A549 (cell line): Measurements from ENCODE around the gene CYGB. TPM values are rescaled to one million over a fixed set of nuclear protein-coding genes. Genes with fewer than 3 reads are reported as not detected.

Experiments used
- ATAC-seq, 2 experiments: fragments of 200-7000 bp in 1 of 2; fragments of >200 bp in 1 of 2; cut with Nextera tagmentation in 1 of 2; cut with Tn5 transposase in 1 of 2; 3 replicates each; pipeline versions ENCODE4 v1.8.0 to v1.9.1; 2018 to 2020; ENCODE audit warnings: mild to moderate bottlenecking in 1 of 2, moderate library complexity in 1 of 2
- CTCF ChIA-PET: fragments of 300-600 bp; sonication (Branson Sonifier 250); formaldehyde crosslinking; extraction: SDS; loops from one replicate; lab custom pipeline; 2021; ENCODE audit warnings: antibody characterized with exemption, inconsistent platforms; lab: Yijun Ruan, JAX
- POLR2A ChIA-PET: fragments of 350-600 bp; formaldehyde crosslinking; extraction: SDS; loops from one replicate; lab custom pipeline; 2021; ENCODE audit warnings: antibody characterized with exemption, inconsistent platforms; lab: Yijun Ruan, JAX
- DNase-seq, 2 experiments: peaks; one replicate each; pipeline versions ENCODE4 v3.0.0 to v3.0.0-alpha.2; 2011 to 2016; ENCODE audit warnings: low read depth in 1 of 2, low spot score in 1 of 2
- FAIRE-seq: peaks from 2 replicates; lab custom pipeline; 2011; peaks lifted over from hg19 to GRCh38; lab: Jason Lieb, UNC
- H3K27ac ChIP-seq, 2 experiments: fragments of >200 bp; sonication (Bioruptor Twin); formaldehyde crosslinking; 3 replicates each; pipeline ENCODE4 v1.5.1; 2016 to 2017
- H3K4me1 ChIP-seq: fragments of >200 bp; sonication (Bioruptor Twin); formaldehyde crosslinking; 3 replicates; pipeline ENCODE4 v1.6.1; 2016
- H3K4me2 ChIP-seq: fragments of >200 bp; sonication (Bioruptor Twin); formaldehyde crosslinking; 3 replicates; pipeline ENCODE4 v1.6.1; 2016
- H3K4me3 ChIP-seq: fragments of >200 bp; sonication (Bioruptor Twin); formaldehyde crosslinking; 3 replicates; pipeline ENCODE4 v1.5.1; 2016
- H3K9me3 ChIP-seq: fragments of >200 bp; sonication (Bioruptor Twin); formaldehyde crosslinking; 3 replicates; pipeline ENCODE4 v1.6.1; 2016
- CBX2 ChIP-seq: fragments of 200-600 bp; sonication (generic); IDR thresholded peaks from 2 replicates; pipeline ENCODE4 v1.6.1; 2016; ENCODE audit warnings: low read depth, mild to moderate bottlenecking, borderline replicate concordance
- CEBPB ChIP-seq, 2 experiments: fragments of >200 bp in 1 of 2; sonication (Bioruptor Twin) in 1 of 2; formaldehyde crosslinking in 1 of 2; IDR thresholded peaks; 2 replicates each; pipeline ENCODE4 v1.6.1; 2012 to 2016
- CTCF ChIP-seq: fragments of >200 bp; sonication (Bioruptor Twin); formaldehyde crosslinking; IDR thresholded peaks from 3 replicates; pipeline ENCODE4 v1.5.1; 2016
- EP300 ChIP-seq, 2 experiments: fragments of >200 bp; sonication (Bioruptor Twin); formaldehyde crosslinking; IDR thresholded peaks; 2 replicates in 1 of 2; 3 replicates in 1 of 2; pipeline ENCODE4 v1.6.1; 2016 to 2017
- HMGXB4 ChIP-seq: fragments of 250-450 bp; sonication (Bioruptor Pico); IDR thresholded peaks from 2 replicates; pipeline ENCODE4 v1.5.0; 2021; ENCODE audit warnings: mild to moderate bottlenecking, moderate library complexity, borderline replicate concordance
- JUN ChIP-seq, 2 experiments: fragments of >200 bp; sonication (Bioruptor Twin); formaldehyde crosslinking; IDR thresholded peaks; 2 replicates in 1 of 2; 3 replicates in 1 of 2; pipeline ENCODE4 v1.6.1; 2016 to 2017
- JUNB ChIP-seq: fragments of >200 bp; sonication (Bioruptor Twin); formaldehyde crosslinking; IDR thresholded peaks from 2 replicates; pipeline ENCODE4 v1.6.1; 2016
- KDM1A ChIP-seq: fragments of 200-600 bp; sonication (generic); IDR thresholded peaks from 2 replicates; pipeline ENCODE4 v1.6.1; 2016; ENCODE audit warnings: low read depth, mild to moderate bottlenecking
- NPAS2 ChIP-seq: fragments of 250-450 bp; sonication (Bioruptor Pico); IDR thresholded peaks from 2 replicates; pipeline ENCODE4 v1.8.0; 2022; ENCODE audit warnings: mild to moderate bottlenecking, moderate library complexity, borderline replicate concordance
- RFX5 ChIP-seq: fragments of 450-650 bp; IDR thresholded peaks from 2 replicates; pipeline ENCODE4 v1.7.1; 2014; ENCODE audit warnings: antibody characterized with exemption, mild to moderate bottlenecking, moderate library complexity
- SMC3 ChIP-seq: fragments of >200 bp; sonication (Bioruptor Twin); formaldehyde crosslinking; IDR thresholded peaks from 3 replicates; pipeline ENCODE4 v1.6.1; 2018; ENCODE audit warnings: inconsistent platforms
- USF2 ChIP-seq: fragments of 450-650 bp; IDR thresholded peaks from 2 replicates; pipeline ENCODE4 v1.6.1; 2014; ENCODE audit warnings: antibody characterized with exemption
- WGBS: methylation state at CpG from one replicate; pipeline ENCODE4 v1.1.6; 2017; ENCODE audit errors: missing lambda C conversion rate; 5-methylcytosine and 5-hydroxymethylcytosine counted together
- polyA plus RNA-seq, 4 experiments: library from polyadenylated mRNA; depleted of rRNA in 3 of 4; stranded (reverse); fragments of >200 nt; fragmentation: RNase III in 1 of 4; extraction: RNeasy Plus Mini Kit Qiagen cat#74134 plus additional on column Dnase treatment in 1 of 4; gene quantifications; 2 replicates in 3 of 4; 3 replicates in 1 of 4; pipeline ENCODE4 v1.2.3, GENCODE V29; 2011 to 2017
- TF ChIP-seq, protein P1 (sequence below): IDR thresholded peaks from 2 replicates; pipeline ENCODE4 v1.6.1; 2012
- TF ChIP-seq, protein P2 (sequence below): fragments of 150-350 bp; IDR thresholded peaks from 2 replicates; pipeline ENCODE4 v1.6.1; 2014; ENCODE audit warnings: low read depth, mild to moderate bottlenecking, low read length

CYGB gene
- polyA plus RNA-seq, 2 of the 4 experiments (the other 2 are of a cell fraction): 1.1 TPM

GRCh38 chr17:76553178-76553908 lies 15.8 kb upstream of the CYGB start:
- peak overlapping the region in 1 of 2 experiments; percentile 45; a peak in 3 of 6 replicates for H3K27ac ChIP-seq
- H3K4me1 ChIP-seq: peaks cover 29% of the 10 kb centered on the region
- no peak for ATAC-seq
- ChIA-PET CTCF (interaction anchor here (0.7 to 15.7 kb wide), 6 partner anchors 10 to 71 kb away, joined by 3 to 185 read pairs (median 4); partner anchors contain the start of gene CYGB), POLR2A (no interaction called here)
- no peak for DNase-seq
- no peak for TF ChIP-seq HMGXB4 (CRISPR knock-in tag)
- TF ChIP-seq, all 56 proteins: peak for 0
- Histone ChIP-seq H3K9me3 (no peaks in the 10 kb centered on the region), H3K4me2 (no peak overlapping the region), H3K4me3 (no peak overlapping the region)
- 91% methylated on average over 8 of the region's 8 CpGs for WGBS
- no peak for FAIRE-seq

DNA sequence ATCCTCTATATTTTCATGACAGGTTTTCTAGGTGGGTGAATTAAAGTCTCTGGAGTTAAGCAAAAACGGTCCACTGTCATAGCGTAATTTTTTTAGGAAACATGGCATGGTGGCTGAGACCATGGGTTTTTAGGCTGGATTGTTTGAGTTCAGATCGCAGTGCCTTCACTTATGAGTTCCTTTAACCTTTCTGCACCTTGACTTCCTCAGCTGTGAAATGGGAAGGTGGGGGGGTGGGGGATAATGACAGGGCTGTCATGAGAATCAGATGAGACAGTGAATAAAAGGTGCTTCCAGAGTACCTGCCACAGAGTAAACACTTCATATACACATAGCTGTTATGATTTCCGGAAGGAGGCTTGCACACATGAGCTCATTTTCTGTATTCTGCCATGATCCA lies 14.2 kb upstream of the CYGB start:
- DNase-seq (no peak), FAIRE-seq (no peak), ATAC-seq (no peak)
- CTCF ChIA-PET: interaction anchor here (0.7 to 15.7 kb wide), 13 partner anchors 8 to 515 kb away, joined by 3 to 185 read pairs (median 5); partner anchors contain the start of gene PRCD
- H3K4me2 ChIP-seq: peak overlapping the region; percentile 53
- H3K9me3 ChIP-seq: no peaks in the 10 kb centered on the region
- peak overlapping the region; percentile 78 to 87 for H3K27ac ChIP-seq
- no peak overlapping the region for H3K4me3 ChIP-seq
- WGBS: 65% methylated on average over 4 of the region's 4 CpGs
- no peak for TF ChIP-seq CTCF
- no peak for TF ChIP-seq NPAS2 (CRISPR knock-in tag)
- TF ChIP-seq SMC3: no peak
- no peak for TF ChIP-seq CBX2
- TF ChIP-seq, protein P1, sequence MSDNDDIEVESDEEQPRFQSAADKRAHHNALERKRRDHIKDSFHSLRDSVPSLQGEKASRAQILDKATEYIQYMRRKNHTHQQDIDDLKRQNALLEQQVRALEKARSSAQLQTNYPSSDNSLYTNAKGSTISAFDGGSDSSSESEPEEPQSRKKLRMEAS: no peak
- no peak for TF ChIP-seq RFX5
- TF ChIP-seq, protein P2, sequence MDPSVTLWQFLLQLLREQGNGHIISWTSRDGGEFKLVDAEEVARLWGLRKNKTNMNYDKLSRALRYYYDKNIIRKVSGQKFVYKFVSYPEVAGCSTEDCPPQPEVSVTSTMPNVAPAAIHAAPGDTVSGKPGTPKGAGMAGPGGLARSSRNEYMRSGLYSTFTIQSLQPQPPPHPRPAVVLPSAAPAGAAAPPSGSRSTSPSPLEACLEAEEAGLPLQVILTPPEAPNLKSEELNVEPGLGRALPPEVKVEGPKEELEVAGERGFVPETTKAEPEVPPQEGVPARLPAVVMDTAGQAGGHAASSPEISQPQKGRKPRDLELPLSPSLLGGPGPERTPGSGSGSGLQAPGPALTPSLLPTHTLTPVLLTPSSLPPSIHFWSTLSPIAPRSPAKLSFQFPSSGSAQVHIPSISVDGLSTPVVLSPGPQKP: no peak
- TF ChIP-seq USF2: no peak
- POLR2A ChIA-PET: interaction anchor here (1.3 kb wide), 1 partner anchor 11 kb away, joined by 4 read pairs; no protein-coding TSS in a partner anchor
- H3K4me1 ChIP-seq: peaks cover 40% of the 10 kb centered on the region

DNA sequence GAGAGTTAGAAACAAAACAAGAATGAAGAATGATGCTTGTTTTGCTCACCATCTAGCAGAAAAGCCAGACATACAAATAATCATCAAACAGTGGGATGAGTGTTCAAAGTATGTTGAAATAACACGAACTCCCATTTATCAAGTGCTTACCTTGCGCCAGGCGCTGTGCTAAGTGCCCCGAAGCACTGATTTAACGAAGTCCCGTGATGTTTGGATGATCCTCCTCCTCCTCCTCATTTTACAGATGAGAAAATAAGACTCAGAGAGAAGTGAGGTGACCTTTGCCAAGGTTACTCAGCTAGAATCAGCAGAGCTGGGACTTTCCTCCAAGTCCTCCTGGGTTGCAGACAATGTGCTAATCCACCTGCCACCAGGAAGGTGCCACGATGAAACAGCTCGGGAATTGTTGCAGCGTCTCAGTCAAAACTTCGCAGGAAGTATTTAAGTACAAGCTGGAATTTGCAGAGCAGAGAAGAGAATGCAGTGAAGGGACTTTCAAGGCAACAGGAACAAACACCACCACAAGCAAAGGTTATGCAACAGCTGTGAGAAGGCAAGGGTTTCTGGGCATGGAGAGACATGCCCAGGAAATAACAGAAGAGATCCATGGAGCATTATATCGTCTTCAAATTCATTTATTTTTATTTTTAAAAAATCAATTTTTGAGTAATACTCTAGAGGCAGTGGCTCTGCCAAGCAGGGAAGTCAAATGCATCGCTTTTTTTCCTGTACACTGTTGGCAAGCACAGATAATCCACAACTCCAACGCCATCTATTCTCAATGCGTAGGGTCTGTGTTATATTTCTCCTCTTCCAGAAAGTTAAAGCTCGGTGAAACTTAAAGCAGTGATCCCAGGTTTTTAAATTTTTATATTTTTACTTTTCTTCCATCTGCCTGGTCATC lies 13.5 kb upstream of the CYGB start:
- ATAC-seq: peak; percentile 40 to 48
- peak in 1 of 2 experiments; percentile 75 for DNase-seq

More for the DNA sequence above, 13.5 kb upstream of the CYGB start:
- peak; percentile 43 for FAIRE-seq
- Histone ChIP-seq H3K4me3 (no peak overlapping the region; the same call in 2 of the 3 replicates), H3K4me2 (peak overlapping the region; percentile 53), H3K9me3 (no peaks in the 10 kb centered on the region), H3K4me1 (peaks cover 36% of the 10 kb centered on the region), H3K27ac (peak overlapping the region; percentile 78 to 87)
- WGBS: 35% methylated on average over 15 of the region's 15 CpGs
- TF ChIP-seq KDM1A: no peak
- TF ChIP-seq EP300 (IDR thresholded peaks at IDR 0.05): peak in 1 of 2 experiments; percentile 23; a peak in 1 of 5 replicates
- peak; percentile 82 to 83 for TF ChIP-seq CEBPB (IDR thresholded peaks at IDR 0.05)
- TF ChIP-seq, protein P1: peak; percentile 42; the same call in 1 of the 2 replicates
- peak; percentile 62 to 80; a peak in 2 of 5 replicates for TF ChIP-seq JUN (IDR thresholded peaks at IDR 0.05)
- TF ChIP-seq JUNB: 0 out of 2 replicates have a peak, but pooled peaks have one; percentile 23
- ChIA-PET POLR2A (interaction anchor here (0.7 to 1.3 kb wide), 2 partner anchors 10 to 120 kb away, joined by 4 read pairs; no protein-coding TSS in a partner anchor), CTCF (interaction anchor here (0.8 to 15.7 kb wide), 12 partner anchors 8 to 166 kb away, joined by 3 to 185 read pairs (median 5); partner anchors contain the start of gene PRCD)
